GM20000 (cell line): ENCODE measurements around the gene TAS2R9.

Source experiments
- DNase-seq: peaks from one replicate; pipeline ENCODE4 v3.0.0; 2012; ENCODE audit warnings: low spot score
- TF ChIP-seq, protein P1 (sequence below): IDR thresholded peaks from 2 replicates; pipeline ENCODE4 v1.5.1; 2012; ENCODE audit warnings: mild to moderate bottlenecking, control low read depth; ENCODE audit errors: extremely low read depth, missing control alignments

TAS2R9 gene

DNA sequence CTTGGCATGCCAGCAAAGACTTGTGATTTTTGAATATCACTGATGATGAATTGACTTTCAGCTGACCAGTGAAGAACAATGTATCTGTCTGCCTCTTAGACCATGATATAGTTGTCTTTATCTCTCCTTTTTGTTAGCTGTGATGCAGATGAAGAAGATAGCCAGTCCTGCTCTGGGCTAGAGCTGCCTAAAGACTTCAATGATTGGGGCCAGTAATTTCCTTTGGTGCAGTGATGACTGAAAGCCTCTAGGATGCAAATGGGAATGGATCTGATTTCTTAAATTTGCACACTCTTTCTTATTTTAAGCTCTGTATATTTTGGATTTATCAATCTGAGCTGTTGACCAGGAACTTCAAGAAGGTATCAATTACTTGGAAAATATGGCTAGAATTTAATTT, at the start of gene TAS2R9:
Gene TAS2R9 (minus strand): TSS at position 101 of the 400 bp plus-strand sequence. CDS start 93 bp downstream, at position 8.
- TF ChIP-seq, protein P1, sequence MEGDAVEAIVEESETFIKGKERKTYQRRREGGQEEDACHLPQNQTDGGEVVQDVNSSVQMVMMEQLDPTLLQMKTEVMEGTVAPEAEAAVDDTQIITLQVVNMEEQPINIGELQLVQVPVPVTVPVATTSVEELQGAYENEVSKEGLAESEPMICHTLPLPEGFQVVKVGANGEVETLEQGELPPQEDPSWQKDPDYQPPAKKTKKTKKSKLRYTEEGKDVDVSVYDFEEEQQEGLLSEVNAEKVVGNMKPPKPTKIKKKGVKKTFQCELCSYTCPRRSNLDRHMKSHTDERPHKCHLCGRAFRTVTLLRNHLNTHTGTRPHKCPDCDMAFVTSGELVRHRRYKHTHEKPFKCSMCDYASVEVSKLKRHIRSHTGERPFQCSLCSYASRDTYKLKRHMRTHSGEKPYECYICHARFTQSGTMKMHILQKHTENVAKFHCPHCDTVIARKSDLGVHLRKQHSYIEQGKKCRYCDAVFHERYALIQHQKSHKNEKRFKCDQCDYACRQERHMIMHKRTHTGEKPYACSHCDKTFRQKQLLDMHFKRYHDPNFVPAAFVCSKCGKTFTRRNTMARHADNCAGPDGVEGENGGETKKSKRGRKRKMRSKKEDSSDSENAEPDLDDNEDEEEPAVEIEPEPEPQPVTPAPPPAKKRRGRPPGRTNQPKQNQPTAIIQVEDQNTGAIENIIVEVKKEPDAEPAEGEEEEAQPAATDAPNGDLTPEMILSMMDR = no peak
- no peak for DNase-seq

DNA sequence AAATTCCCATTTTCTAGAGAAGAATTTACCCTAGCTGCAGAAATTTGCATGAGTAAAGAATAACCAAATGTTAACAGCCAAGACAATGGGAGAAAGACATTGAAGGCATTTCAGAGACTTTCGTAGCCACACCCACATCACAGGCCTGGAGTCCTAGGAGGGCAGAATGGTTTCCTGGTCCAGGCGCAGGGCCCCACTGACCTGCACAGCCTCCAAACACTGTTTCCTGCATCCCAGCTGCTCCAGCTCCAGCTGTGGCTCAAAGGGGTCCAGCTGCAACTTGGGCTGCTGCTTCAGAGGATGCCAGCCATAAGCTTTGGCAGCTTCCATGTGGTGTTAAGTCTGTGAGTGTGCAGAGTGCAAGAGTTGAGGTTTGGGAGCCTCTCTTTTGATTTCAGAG, 45.8 kb upstream of the TAS2R9 start:
- TF ChIP-seq, protein P1 = no peak
- DNase-seq = no peak

DNA sequence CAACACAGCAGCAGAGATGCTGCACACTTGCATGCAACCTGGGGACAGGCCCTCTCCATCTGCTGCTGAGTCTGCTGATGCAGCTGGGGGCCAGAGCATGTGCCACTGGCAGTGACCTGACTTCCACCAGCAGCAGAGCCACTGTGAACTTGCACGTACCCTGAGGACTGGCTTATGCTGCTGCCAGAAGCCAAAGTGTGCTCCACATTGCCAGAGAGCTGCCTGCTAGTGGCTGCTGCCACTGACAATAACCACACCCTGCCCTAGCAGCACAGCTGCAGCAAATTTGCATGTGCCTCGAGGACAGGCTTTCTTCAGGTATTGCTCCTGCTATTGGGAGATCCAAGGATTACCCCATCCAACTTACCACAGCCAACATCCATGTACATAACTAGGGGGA, 43.8 kb upstream of the TAS2R9 start:
- DNase-seq = no peak
- TF ChIP-seq, protein P1 = no peak

- TF ChIP-seq, protein P1 = no peak
- no peak for DNase-seq
Measured at GRCh38 chr12:10851243-10851858, 41.4 kb upstream of the TAS2R9 start.

- no peak for DNase-seq
Measured at GRCh38 chr12:10849425-10849878, 39.5 kb upstream of the TAS2R9 start, which contains the start of gene PRR4. Gene PRR4, minus strand, starts transcription at chr12:10849475. Its CDS starts 38 bp downstream, at chr12:10849437.

DNA sequence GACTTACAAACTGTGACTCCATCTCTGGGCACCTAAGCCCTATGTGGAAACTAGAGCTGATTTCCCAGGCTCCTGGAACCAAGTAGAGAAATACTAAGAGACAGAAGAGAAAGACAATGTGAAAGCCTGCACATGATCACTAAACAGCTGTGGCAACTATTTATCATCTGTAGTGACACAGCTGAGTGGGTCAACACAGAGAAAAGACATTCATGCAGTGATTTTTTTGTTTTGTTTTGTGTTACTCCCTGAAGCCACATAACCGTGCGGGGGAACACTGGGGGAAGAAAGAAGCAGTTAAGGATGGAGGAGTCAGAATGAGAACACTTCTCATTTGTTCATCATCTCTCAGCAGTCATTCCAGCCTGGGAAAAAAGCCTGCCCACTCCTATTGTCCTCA, 37.8 kb upstream of the TAS2R9 start:
- TF ChIP-seq, protein P1 = no peak

More at GRCh38 chr12:10849425-10849878, 39.5 kb upstream of the TAS2R9 start, which contains the start of gene PRR4:
- TF ChIP-seq, protein P1 = no peak

GRCh38 chr12:10842862-10843261, 32.9 kb upstream of the TAS2R9 start:
- TF ChIP-seq, protein P1 = no peak
- DNase-seq = no peak

More for the DNA sequence above, 37.8 kb upstream of the TAS2R9 start:
- DNase-seq = no peak
